SK-N-SH treated with all-trans-retinoic acid at 6 μM for 48 hours (cell line): ENCODE measurements around the gene NLRP13.

Source experiments
- BACH2 ChIP-seq: fragments of 250-450 bp; sonication (Bioruptor Pico); IDR thresholded peaks from 2 replicates; pipeline ENCODE4 v1.9.0; 2021; ENCODE audit warnings: mild to moderate bottlenecking, borderline replicate concordance
- ESRRG ChIP-seq: fragments of 250-450 bp; sonication (Bioruptor Pico); IDR thresholded peaks from 2 replicates; pipeline ENCODE4 v1.6.1; 2021; ENCODE audit warnings: mild to moderate bottlenecking
- GLIS3 ChIP-seq: fragments of 250-450 bp; sonication (Bioruptor Pico); IDR thresholded peaks from 2 replicates; pipeline ENCODE4 v1.5.0; 2020; ENCODE audit warnings: mild to moderate bottlenecking, moderate library complexity
- ISL1 ChIP-seq: fragments of 250-450 bp; sonication (Bioruptor Pico); IDR thresholded peaks from 2 replicates; pipeline ENCODE4 v2.1.2; 2022; ENCODE audit warnings: mild to moderate bottlenecking, moderate library complexity
- OSR1 ChIP-seq: fragments of 250-450 bp; sonication (Bioruptor Pico); IDR thresholded peaks from 2 replicates; pipeline ENCODE4 v1.8.0; 2022; ENCODE audit warnings: moderate library complexity, mild to moderate bottlenecking, inconsistent platforms
- RARB ChIP-seq: fragments of 250-450 bp; sonication (Bioruptor Pico); IDR thresholded peaks from 2 replicates; pipeline ENCODE4 v1.8.0; 2021; ENCODE audit warnings: mild to moderate bottlenecking, moderate library complexity
- SNAI2 ChIP-seq: fragments of 250-450 bp; sonication (Bioruptor Pico); IDR thresholded peaks from 2 replicates; pipeline ENCODE4 v1.5.0; 2020; ENCODE audit warnings: mild to moderate bottlenecking, moderate library complexity
- TCF4 ChIP-seq: fragments of 250-450 bp; sonication (Bioruptor Pico); IDR thresholded peaks from 2 replicates; pipeline ENCODE4 v1.8.0; 2021; ENCODE audit warnings: mild to moderate bottlenecking, moderate library complexity, borderline replicate concordance
- TSHZ2 ChIP-seq: fragments of 250-450 bp; sonication (Bioruptor Pico); IDR thresholded peaks from 2 replicates; pipeline ENCODE4 v1.5.0; 2020; ENCODE audit warnings: mild to moderate bottlenecking, moderate library complexity
- ZFP3 ChIP-seq: fragments of 250-450 bp; sonication (Bioruptor Pico); IDR thresholded peaks from 2 replicates; pipeline ENCODE4 v1.5.0; 2020; ENCODE audit warnings: mild to moderate bottlenecking, moderate library complexity
- TF ChIP-seq, protein P1 (sequence below): fragments of 250-450 bp; sonication (Bioruptor Pico); IDR thresholded peaks from 2 replicates; pipeline ENCODE4 v1.8.0; 2020; ENCODE audit warnings: mild to moderate bottlenecking, moderate library complexity, borderline replicate concordance

DNA sequence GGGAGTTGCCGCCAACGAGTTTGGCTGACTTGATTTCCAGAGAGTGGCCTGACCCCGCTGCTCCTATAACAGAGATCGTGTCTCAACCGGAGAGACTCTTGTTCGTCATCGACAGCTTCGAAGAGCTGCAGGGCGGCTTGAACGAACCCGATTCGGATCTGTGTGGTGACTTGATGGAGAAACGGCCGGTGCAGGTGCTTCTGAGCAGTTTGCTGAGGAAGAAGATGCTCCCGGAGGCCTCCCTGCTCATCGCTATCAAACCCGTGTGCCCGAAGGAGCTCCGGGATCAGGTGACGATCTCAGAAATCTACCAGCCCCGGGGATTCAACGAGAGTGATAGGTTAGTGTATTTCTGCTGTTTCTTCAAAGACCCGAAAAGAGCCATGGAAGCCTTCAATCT, 74.2 kb downstream of the NLRP13 start:
- no peak for TF ChIP-seq GLIS3 (CRISPR knock-in tag)
- TF ChIP-seq TSHZ2: no peak
- no peak for TF ChIP-seq ZFP3 (CRISPR knock-in tag)
- TF ChIP-seq BACH2: no peak
- TF ChIP-seq ISL1 (CRISPR knock-in tag): no peak
- no peak for TF ChIP-seq OSR1 (CRISPR knock-in tag)
- no peak for TF ChIP-seq RARB
- no peak for TF ChIP-seq TCF4 (CRISPR knock-in tag)
- no peak for TF ChIP-seq ESRRG (CRISPR knock-in tag)
- no peak for TF ChIP-seq SNAI2 (CRISPR knock-in tag)
- TF ChIP-seq, protein P1, sequence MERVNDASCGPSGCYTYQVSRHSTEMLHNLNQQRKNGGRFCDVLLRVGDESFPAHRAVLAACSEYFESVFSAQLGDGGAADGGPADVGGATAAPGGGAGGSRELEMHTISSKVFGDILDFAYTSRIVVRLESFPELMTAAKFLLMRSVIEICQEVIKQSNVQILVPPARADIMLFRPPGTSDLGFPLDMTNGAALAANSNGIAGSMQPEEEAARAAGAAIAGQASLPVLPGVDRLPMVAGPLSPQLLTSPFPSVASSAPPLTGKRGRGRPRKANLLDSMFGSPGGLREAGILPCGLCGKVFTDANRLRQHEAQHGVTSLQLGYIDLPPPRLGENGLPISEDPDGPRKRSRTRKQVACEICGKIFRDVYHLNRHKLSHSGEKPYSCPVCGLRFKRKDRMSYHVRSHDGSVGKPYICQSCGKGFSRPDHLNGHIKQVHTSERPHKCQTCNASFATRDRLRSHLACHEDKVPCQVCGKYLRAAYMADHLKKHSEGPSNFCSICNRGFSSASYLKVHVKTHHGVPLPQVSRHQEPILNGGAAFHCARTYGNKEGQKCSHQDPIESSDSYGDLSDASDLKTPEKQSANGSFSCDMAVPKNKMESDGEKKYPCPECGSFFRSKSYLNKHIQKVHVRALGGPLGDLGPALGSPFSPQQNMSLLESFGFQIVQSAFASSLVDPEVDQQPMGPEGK: no peak
